CD4-positive, alpha-beta T cell treated with Interferon alpha-2 for 1 hour (primary cell): ENCODE results near the gene EHBP1L1.

Experiments used
- DNase-seq, 2 donors: peaks; one replicate each; pipeline ENCODE4 v3.0.0-alpha.2; 2020 to 2022

The EHBP1L1 gene

DNA sequence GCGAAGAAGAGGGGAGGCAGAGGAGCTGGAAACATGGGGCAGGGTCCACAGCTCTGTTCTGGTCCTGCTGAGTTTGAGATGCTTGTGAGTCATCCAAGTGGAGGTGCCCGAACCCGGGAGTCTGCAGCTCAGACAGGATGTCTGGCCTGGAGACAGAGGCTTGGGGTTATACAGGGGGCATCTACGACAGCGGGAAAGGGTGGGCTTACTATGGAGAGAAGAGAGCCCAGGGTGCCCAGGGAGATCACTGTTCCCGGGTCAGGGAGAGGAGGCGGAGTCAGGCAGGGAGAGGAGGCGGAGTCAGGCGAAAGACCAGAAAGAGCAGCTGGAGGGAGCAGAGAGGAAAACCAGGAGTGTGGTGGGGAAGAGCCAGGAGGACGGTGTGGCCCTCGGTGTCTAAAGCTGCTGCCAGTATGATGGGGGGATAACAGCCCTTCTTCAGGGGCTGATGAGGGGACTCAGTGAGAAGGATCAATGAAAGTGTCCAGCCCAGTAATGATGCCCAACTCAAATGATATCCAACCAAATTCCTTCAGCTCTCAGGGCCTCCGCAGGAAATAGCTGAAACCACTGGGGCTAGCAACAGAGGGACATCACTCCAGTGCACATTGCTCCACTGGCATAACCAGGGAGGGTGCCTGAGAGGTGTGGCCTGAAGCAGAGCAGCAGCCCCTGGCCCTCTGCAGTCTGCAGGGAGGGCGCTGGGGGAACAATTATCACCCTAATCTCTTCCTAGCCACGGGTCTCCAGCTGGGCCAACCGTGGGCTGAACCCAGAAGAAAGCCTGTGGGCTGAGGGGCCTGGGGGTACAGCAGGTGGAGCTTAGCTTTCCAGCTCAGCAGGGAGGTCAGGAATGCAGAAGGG, 15.1 kb upstream of the EHBP1L1 start:
- no peak for DNase-seq

DNA sequence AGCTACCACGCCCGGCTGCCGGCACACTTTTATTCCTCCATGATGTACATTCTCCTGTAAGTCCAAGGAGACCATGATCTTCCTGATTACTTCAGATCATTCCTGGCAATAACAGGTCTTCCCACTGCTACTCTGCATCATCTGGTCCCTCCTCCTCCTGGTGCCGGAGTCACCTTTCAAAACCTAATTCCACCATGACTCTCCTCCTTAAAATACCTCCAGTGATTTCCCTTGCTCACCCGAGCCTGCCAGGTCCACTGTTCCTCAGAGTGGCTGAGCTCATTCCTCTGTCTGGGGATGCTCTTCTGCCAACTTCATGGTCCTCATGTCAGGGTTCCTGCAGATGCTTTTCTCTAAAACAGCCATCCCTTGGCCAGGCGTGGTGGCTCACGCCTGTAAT, 13.8 kb upstream of the EHBP1L1 start:
- DNase-seq, result no peak

DNA sequence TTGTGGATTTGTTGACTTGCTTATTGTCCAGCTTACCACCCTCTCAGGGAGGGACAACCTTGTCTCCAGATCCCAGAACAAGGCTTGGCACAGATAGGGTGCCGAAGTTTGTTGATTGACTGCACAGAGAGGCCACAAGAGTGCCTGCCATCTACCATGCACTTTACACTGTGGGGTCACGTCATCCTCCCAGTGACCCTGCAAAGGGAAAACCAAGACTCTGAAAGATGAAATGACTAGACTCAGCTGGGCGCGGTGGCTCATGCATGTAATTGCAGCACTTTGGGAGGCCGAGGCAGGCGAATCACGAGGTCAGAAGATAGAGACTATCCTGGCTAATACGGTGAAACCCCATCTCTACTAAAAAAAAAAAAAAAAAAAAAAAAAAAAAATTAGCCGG, 13.1 kb upstream of the EHBP1L1 start:
- DNase-seq, result no peak

DNA sequence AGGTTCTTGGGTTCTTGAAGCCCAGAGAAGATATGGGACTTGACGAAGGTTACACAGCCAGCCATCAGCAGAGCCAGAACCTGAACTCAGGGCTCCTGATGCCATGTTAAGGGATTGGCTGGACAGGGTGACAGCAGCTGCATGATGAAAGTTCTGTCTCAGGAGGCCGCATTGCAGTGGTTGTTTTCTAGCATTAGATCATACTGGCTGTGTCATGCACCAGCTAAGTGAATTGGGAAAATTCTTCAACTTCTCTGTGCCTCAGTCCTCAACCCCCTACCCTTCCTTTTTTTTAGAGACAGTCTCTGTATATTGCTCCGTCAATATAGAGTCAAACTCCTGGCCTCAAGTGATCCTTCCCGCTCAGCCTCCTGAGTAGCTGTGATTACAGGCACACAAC, 12.3 kb upstream of the EHBP1L1 start:
- DNase-seq, result no peak

DNA sequence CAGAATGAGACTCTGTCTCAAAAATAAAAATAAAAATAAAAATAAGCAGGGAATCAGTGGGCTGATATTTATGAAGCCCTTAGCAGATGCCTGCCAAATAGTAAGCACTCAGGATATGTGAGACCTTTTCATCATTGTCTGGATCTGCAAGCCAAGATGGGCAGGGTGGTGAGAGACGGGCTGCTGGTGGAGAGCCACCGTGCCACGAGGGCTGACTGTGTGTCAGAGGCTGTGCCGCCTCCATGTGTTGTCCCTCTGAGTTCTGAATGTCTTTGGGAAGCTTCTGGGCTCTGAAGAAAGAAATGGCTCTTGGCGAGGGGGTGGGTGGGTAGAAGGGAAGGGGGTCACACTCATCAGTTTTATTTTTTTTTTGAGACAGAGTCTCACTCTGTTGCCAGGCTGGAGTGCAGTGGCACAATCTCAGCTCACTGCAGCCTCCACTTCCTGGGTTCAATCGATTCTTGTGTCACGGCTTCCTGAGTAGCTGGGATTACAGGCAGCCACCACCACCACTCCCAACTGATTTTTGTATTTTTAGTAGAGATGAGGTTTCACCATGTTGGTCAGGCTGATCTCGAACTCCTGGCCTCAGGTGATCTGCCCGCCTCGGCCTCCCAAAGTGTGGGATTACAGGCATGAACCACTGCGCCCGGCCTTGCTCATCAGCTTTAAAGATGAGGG, 10.8 kb upstream of the EHBP1L1 start:
- DNase-seq, result peak in 1 of 2 donors; percentile 63

DNA sequence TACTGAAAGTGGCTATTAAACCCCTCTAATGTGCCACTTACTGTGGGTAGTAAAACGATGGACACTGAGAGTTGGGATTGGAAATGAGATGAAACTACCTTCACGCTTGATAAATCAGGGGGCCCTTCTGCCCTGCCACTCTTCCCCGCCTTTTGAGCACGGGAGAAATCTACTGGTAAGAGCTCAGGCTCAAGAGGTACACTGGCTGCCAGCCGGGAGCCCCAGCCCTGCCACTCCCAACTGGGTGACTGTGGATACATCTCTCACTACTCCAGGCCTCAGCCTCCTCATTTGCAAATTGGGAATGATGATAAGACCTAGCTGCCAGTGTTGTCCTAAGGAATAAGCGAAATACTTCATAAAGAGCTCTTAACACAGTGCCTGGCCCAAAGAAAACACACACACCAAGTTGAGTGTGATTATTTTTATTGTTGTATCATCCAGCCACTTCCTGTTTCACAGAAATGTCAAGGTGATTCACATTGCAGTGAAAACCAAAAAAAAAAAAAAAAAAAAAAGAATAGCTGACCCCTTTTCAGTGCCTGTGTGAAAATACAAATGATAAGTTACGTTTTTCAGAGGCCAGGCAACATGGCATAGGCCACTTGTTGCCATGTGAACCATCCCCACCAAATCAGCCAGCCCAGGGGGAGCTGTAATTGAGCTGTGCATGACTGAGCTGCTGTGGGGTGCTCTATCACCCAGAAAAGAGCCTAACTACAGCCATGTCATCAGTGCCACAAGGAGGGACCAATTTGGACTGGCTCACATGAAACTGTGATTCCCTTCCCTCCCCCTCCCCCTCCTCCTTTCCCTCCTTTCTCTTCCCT, 10.0 kb upstream of the EHBP1L1 start:
- DNase-seq, result peak; percentile 72 to 84

DNA sequence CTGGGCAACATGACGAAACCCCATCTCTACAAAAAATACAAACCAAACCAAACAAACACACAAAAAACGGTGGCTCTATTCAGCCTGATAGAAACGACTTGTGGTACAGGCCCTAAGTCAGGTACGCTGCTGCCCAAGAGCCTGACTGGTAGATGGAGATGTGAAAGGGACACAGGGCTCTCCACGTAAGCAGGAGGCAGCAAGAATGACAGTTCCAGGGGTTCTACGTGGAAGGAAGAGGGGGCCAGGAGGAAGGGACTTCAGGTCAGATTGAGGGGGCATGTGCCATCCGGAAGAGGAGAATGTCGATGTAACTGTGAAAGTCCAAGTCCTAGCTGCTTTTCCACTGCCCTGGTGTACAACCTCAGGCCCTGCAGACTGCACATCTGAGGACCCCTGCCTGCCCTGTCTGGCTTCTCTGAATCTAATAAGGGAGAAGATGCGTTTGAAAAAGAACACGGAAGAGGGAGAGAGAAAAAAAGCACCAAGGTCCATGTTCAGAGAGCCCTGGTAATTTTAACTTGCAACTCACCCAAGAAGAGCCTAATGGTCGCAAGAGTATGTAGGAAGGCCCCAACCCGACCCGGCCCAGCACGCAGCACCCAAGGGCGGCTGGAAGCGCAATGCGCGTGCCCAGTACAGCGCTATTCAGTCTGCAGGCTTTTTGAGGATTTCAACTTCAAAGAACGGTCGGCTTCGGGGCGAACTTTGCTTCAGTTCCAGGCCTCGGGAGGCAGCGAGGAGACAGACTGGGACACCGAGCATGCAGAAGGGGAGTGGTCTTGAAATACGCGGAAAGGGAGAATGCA, 6.5 kb upstream of the EHBP1L1 start:
- no peak for DNase-seq

DNA sequence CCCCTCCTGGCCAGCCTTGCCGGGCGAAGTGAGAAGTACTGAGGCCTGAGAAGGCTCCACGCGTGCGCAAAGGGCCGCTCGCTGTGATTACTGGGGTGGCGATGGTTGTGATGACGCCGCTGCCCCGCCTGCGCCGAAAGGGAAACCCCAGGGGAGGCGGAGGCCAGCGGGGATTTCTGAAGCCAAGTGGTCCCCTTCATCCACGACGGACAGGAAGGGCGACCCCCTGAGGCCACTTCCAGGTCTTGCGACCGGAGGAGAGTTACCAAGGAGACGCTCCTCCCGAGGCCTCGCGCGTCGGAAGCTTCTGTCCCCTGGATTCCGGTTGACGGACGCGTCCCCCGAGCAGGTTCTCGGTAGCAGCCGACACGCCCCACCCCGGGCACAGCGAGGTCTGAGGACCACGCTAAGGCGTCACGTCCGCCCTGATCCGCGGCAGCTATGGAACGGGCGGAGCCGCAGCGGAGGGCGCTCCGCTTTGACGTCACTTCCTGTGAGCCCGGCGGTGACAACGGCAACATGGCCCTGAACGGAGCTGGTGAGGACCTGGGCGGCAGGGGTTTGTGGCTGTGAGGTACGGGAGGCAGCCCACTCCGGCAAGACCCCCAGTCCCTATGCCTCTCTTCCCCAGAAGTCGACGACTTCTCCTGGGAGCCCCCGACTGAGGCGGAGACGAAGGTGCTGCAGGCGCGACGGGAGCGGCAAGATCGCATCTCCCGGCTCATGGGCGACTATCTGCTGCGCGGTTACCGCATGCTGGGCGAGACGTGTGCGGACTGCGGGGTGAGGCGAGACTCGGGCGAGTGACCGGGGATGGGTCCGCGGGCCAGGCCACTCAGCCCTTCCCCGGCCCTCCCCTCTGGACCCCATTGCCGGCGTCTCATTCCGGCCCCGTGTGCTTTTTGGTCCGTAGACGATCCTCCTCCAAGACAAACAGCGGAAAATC, 5.6 kb upstream of the EHBP1L1 start, which contains the start of gene ZNRD2:
Gene ZNRD2 (plus strand): TSS at position 505 of the 946 bp plus-strand sequence. CDS start 15 bp downstream, at position 520.
- DNase-seq, result peak; percentile 98 to 99

DNA sequence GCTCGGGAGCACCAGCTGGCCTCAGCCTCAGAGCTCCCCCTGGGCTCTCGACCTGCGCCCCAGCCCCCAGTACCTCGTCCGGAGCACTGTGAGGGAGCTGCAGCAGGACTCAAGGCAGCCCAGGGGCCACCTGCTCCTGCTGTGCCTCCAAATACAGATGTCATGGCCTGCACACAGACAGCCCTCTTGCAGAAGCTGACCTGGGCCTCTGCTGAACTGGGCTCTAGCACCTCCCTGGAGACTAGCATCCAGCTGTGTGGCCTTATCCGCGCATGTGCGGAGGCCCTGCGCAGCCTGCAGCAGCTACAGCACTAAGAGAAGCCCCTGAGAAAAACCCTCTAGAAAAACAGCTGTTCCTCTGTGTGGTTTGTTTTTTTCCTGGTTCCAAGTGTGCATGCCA, 4.4 kb upstream of the EHBP1L1 start:
- DNase-seq, result no peak

DNA sequence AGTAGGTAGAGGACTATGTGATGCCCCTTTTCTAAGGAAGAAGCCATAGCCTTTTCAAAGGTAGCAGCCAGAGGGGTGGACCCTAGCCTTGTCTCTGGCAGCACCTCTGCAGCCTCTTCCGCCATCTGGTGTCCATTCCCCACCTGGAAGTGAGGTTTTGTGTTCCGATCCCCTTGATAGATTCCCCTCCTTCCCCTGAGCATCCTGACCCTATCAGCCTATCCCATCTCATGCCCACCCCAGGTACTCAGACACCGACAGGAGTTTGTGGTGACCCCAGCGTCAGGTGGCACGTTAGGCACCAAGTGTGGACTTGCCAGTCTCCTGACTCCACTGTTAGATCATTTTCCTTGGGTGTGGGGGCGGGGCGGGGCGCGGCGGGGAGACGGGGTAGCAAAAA, 3.9 kb upstream of the EHBP1L1 start:
- no peak for DNase-seq

DNA sequence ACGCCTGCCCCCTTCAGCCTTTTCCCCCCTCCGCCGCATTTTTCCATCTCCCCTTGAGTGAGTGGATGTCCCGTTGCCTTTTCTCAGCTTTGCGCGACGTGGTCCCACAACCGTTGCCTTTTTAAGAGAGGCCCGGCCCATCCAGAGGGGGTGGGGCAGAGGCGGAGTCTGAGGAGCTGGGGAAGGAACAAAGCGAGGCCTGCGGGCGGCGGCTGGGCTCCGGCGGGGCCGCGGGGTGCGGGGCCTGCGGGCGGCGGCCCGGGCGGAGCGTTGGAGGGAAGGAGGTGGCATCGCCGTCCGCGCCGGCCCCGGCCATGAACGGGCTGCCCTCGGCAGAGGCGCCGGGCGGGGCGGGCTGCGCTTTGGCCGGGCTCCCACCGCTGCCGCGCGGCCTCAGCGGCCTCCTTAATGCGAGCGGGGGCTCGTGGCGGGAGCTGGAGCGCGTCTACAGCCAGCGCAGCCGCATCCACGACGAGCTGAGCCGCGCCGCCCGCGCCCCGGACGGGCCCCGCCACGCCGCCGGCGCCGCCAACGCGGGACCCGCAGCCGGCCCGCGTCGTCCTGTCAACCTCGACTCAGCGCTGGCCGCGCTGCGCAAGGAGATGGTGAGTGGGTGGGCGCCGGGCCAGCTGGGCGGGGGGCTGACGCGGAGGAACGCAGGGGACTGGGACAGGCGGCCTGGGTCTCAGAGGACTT, 3.3 kb upstream of the EHBP1L1 start, which contains the start of gene FAM89B:
Gene FAM89B (plus strand): TSS at position 183 of the 696 bp plus-strand sequence. CDS start 132 bp downstream, at position 315.
- DNase-seq, result peak; percentile 88 to 92

DNA sequence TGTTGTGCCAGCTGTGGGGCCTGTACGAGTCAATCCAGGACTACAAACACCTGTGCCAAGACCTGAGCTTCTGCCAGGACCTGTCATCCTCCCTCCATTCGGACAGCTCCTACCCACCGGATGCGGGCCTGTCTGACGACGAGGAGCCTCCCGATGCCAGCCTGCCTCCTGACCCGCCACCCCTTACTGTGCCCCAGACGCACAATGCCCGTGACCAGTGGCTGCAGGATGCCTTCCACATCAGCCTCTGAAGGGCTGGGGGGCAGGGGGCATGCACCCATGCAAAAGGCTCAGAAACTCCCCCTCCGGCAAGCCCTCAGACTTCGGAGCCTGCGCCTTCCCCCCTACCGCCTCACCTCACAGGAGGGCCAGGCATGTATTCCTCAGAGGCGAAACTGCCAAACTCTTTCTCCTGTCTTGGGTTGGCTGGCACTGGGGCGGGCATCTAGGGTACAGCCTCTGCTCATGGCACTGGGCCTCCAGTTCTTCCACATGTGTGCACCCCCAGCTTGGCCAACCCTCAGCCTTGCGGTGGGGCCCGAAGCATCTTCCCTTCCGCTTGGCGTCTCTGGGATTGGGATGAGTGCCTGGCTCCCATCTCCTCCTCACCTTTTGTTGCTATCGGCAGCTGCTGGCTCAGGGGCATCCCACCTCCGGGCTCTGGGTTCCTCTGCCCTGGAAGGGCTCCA, 2.3 kb upstream of the EHBP1L1 start:
- DNase-seq, result peak in 1 of 2 donors; percentile 38

DNA sequence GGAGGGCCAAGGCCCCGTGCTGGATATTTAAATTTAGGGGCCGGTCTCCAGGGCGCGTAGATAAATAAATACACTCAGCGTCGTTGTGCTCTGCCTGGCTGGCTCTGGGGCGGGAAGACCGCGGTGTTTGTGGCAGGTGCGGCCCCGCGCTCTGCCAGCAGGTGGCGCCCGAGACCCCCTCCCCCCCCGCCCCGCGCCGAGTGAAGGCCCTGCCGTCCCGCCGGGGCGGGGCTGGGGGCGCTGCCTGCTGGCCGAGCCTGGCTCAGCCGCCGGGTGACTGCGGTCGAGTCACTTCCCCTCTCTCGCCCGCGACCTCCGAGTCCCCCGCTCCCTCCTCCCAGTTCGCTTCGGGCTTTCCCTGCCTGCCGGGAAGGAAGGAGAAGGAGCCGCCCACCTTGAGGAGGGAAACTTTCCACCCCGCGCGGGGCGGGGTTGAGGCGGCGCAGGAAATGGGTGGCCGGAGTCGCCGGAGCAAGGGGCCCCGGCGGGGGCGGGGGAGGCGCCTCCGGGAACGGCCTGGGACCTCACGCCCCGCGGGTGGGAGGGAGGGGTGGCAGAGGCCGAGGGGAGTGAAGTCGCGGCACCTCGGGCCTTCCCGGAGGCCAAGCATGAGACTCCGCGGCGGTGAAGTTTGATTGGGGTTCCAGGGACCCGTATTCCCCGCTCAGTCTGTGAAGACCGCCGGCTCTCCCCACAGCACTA, 1.6 kb upstream of the EHBP1L1 start:
- peak; percentile 95 to 96 for DNase-seq

DNA sequence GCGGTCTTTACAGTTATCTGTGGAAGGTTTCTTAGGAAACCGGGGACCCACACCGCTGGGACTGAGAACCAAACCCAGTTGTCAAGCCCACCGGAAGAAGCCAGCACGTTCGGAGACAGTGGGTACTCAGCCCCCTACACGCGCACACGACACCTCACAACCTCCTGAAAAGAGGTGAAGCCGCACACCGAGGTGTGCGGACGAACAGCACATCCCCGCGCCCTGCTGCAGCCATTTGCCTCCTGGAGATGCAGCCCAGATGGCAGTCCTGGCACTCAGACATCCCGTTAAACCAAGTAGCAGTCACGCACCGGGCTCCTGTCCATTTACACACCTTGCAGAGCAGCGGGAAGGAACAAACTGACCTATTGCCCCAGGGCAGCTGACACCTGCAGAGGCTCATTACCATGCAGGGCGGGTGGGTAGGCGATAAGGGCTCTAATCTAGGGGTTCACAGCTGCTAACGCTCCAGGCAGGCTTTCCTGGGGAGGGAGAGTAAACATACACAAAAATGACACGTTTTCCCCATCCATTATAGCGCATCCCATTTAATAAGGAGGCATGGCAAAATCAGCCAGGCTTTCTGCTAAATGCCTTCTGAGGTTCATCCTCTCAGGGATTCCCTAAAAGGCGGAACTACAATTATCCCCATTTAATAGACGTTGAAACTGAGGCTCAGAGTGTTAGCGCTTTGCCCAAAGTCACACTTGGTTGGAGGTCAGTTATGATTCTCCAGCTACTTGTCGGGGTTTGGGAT, 864 bp upstream of the EHBP1L1 start:
- DNase-seq, result no peak

DNA sequence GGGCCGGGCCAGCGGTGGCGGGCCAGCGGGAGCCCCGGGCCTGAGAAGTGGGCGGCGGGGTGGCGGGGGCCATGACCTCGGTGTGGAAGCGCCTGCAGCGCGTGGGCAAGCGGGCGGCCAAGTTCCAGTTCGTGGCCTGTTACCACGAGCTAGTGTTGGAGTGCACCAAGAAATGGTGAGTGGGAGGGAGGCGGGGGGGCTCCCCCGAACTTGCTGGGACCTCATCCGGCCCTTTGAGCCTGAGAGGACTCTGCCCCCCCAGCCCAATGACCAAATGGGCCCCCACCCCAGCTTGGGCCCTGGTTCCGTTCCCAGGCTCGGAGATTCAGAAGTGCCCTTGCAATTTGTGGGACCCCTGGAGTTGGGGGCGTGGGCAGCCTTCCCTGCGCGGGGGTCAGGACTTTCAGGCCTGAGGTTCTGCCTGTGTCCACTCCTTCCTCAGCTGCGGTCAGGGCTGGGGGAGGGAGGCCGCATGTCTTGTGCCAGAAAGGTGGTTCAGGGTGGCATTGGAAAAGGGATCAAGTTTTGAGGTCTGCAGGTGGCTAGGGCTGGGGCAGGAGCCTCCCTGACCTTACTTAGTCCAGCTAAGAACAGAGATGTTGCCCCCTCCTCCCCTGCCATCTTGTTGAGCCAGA, 496 bp downstream of the EHBP1L1 start:
- no peak for DNase-seq

DNA sequence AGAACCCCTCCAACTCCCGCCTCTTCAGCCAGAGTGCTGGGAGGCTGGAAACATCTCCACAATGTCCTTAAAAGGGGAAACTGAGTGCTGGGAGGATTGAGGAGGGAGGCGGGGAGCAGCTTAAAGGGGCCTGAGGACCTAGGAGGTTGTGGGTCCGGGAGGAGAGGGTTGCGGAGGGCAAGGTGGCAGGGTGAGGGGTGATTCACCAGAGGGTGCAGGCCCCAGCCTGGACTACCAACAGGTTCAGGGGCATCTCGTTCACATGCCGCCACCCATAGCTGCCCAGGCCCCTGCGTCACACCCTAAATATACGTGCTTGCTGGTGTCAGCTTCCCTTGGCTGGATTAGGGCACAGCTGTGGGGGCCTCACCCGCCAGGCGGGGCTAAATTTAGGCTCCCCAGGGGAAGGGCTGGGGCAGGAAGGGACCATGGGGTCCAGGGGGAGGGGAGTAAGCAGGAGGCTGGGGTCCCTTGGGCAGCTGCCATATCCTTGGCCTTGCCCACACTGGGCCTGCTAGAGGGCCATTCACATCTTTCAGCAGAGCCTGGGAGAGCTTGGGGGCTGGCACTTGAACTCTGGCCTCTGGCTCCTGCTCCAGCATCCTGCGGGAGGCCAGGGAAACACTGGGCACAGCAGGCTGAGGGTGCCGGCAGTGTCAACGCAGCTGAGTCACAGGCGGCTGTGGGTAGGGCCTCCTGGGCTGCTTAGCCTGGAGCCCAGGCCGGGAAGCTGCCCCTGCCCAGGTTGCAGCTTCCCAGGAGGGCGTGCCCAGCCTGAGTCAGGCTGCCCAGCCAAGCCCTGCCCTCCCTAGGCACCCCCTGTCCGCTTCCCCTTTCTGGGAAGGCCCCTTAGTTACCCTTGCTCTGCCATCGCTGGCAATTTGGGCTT, 1.3 kb downstream of the EHBP1L1 start:
- DNase-seq, result peak; percentile 47 to 76

DNA sequence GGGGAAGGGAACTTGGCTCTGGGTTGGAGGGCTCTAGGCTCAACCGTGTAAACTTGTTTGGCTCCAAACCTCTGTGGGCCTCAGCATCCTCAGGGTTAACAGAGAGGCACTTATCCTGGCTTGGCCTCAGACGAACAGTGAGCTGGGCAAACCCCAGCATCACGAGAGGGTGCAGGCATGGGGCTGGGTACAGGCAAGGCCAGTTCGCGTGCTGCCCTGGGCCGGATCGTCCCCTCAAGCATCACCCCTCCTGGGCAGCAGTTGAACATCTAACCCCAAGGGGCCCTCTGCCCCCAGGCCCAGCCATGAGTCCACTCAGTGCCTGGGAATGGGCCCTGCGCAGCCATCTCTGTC, 1.9 kb downstream of the EHBP1L1 start:
- DNase-seq, result no peak
